GM18502 (cell line): ENCODE measurements around the gene ADTRP.
"Not testable (repeated sequence)": the region's sequence is repeated elsewhere in the genome, so short reads cannot be mapped to it uniquely, and the experiment has no call there.

ENCODE experiments used
- ATAC-seq: cut with Tn5 transposase; IDR thresholded peaks from one replicate; pipeline ENCODE4 v1.9.1; 2021; ENCODE audit warnings: mild to moderate bottlenecking; ENCODE audit not compliant: unreplicated experiment, poor library complexity

ADTRP gene

GRCh38 chr6:11804701-11805100 is 26.1 kb upstream of the ADTRP start:
- no peak for ATAC-seq

- ATAC-seq, result no peak
These were observed 25.5 kb upstream of the ADTRP start for GRCh38 chr6:11804135-11804534.

- no peak for ATAC-seq
These were observed 25.0 kb upstream of the ADTRP start for GRCh38 chr6:11803591-11803971.

- no peak for ATAC-seq
These were observed 24.4 kb upstream of the ADTRP start for GRCh38 chr6:11802886-11803590.

GRCh38 chr6:11800531-11800930 is 21.9 kb upstream of the ADTRP start:
- ATAC-seq, result not testable (repeated sequence)

- no peak for ATAC-seq
These were observed 19.9 kb upstream of the ADTRP start for GRCh38 chr6:11798538-11798937.

GRCh38 chr6:11798096-11798495 is 19.5 kb upstream of the ADTRP start:
- ATAC-seq, result no peak

- no peak for ATAC-seq
These were observed 18.2 kb upstream of the ADTRP start for GRCh38 chr6:11796829-11797228.

GRCh38 chr6:11795403-11795802 is 16.8 kb upstream of the ADTRP start:
- ATAC-seq, result no peak

- no peak for ATAC-seq
These were observed 14.7 kb upstream of the ADTRP start for GRCh38 chr6:11793277-11793676.

- ATAC-seq, result no peak
These were observed 12.9 kb upstream of the ADTRP start for GRCh38 chr6:11791354-11792107.

- ATAC-seq, result no peak
These were observed 11.1 kb upstream of the ADTRP start for GRCh38 chr6:11789744-11790143.

- no peak for ATAC-seq
These were observed 9.4 kb upstream of the ADTRP start for GRCh38 chr6:11788043-11788442.

- peak; percentile 89 for ATAC-seq
These were observed 7.4 kb upstream of the ADTRP start for GRCh38 chr6:11785774-11786579.

GRCh38 chr6:11785415-11785773 is 6.8 kb upstream of the ADTRP start:
- ATAC-seq, result peak; percentile 66

- no peak for ATAC-seq
These were observed 5.7 kb upstream of the ADTRP start for GRCh38 chr6:11784341-11784740.

- ATAC-seq, result no peak
These were observed 5.0 kb upstream of the ADTRP start for GRCh38 chr6:11783524-11784064.

- ATAC-seq, result no peak
These were observed 3.9 kb upstream of the ADTRP start for GRCh38 chr6:11782524-11782923.

- ATAC-seq, result no peak
These were observed 1.5 kb upstream of the ADTRP start for GRCh38 chr6:11780097-11780428.

- ATAC-seq, result no peak
These were observed 910 bp upstream of the ADTRP start for GRCh38 chr6:11779329-11780096.
